Gastrocnemius medialis (tissue), 4 donors: Measurements from ENCODE around the gene OTULIN. TPM values are rescaled to one million over a fixed set of nuclear protein-coding genes. Genes with fewer than 3 reads are reported as not detected.

Experiments
- ATAC-seq, 2 donors: fragments of 150-250 bp; one replicate each; pipeline ENCODE4 v1.9.1; 2016
- DNase-seq, 2 donors: peaks; one replicate each; pipeline ENCODE4 v3.0.0-alpha.2; 2019
- H3K27ac ChIP-seq, 4 donors: fragments of 200-600 bp; sonication (generic); 1 replicate in 1 of 4; 2 replicates in 3 of 4; pipeline ENCODE4 v1.5.1; 2016 to 2018; ENCODE audit warnings: mild to moderate bottlenecking in 2 of 4, moderate library complexity in 1 of 4
- H3K27me3 ChIP-seq, 3 donors: fragments of 200-600 bp; sonication (generic) in 2 of 3; 1 replicate in 1 of 3; 2 replicates in 2 of 3; pipeline versions ENCODE4 v1.5.1 to v1.6.0; 2016 to 2019; ENCODE audit warnings: mild to moderate bottlenecking in 1 of 3, moderate library complexity in 1 of 3
- H3K36me3 ChIP-seq, 2 donors: fragments of 200-600 bp; sonication (generic) in 1 of 2; one replicate each; pipeline ENCODE4 v1.5.1; 2017 to 2018
- H3K4me1 ChIP-seq, 2 donors: fragments of 200-600 bp; sonication (generic) in 1 of 2; one replicate each; pipeline ENCODE4 v1.5.1; 2016 to 2017; ENCODE audit warnings: mild to moderate bottlenecking in 2 of 2
- H3K4me3 ChIP-seq, 4 donors: fragments of 200-600 bp; sonication (generic) in 3 of 4; 1 replicate in 1 of 4; 2 replicates in 3 of 4; pipeline ENCODE4 v1.5.1; 2016 to 2019; ENCODE audit warnings: mild to moderate bottlenecking in 2 of 4
- H3K9me3 ChIP-seq, 3 donors: fragments of 200-600 bp; sonication (generic) in 2 of 3; 1 replicate in 1 of 3; 2 replicates in 2 of 3; pipeline ENCODE4 v1.5.1; 2016 to 2019
- CTCF ChIP-seq, 5 experiments: fragments of 450-650 bp in 3 of 5; fragments of 200-600 bp in 2 of 5; sonication (generic) in 2 of 5; IDR thresholded peaks in 4 of 5; conservative IDR thresholded peaks in 1 of 5; 1 replicate in 4 of 5; 2 replicates in 1 of 5; pipeline ENCODE4 v1.5.1; 2016 to 2019; ENCODE audit warnings: antibody characterized with exemption in 5 of 5, mild to moderate bottlenecking in 3 of 5, moderate library complexity in 3 of 5
- POLR2A ChIP-seq, 2 donors: fragments of 450-650 bp; IDR thresholded peaks; one replicate each; pipeline ENCODE4 v1.6.1; 2017; ENCODE audit warnings: antibody characterized with exemption in 2 of 2, mild to moderate bottlenecking in 2 of 2, moderate library complexity in 2 of 2
- in situ Hi-C, 4 donors: fragments of 200-750 bp; cut with MboI; loops; one replicate each; pipeline versions ENCODE4 v1.15.0 to v1.8.0; 2017; ENCODE audit warnings: low sequenced_read_pairs in 4 of 4
- intact Hi-C: fragments of 100-400 bp; cut with DNase I; formaldehyde crosslinking; loops from one replicate; pipeline ENCODE4 v1.15.1; 2023; ENCODE audit warnings: low total_unique reads
- total RNA-seq, 4 donors: library from RNA; depleted of rRNA; stranded (reverse); fragments of >200 nt; gene quantifications; one replicate each; pipeline versions ENCODE4 v1.1.0 to v1.2.3, GENCODE V29; 2016

Gene OTULIN
- total RNA-seq, 4 donors from 2014 or later, result 15.1 to 28.3 (median 20.2) TPM

DNA sequence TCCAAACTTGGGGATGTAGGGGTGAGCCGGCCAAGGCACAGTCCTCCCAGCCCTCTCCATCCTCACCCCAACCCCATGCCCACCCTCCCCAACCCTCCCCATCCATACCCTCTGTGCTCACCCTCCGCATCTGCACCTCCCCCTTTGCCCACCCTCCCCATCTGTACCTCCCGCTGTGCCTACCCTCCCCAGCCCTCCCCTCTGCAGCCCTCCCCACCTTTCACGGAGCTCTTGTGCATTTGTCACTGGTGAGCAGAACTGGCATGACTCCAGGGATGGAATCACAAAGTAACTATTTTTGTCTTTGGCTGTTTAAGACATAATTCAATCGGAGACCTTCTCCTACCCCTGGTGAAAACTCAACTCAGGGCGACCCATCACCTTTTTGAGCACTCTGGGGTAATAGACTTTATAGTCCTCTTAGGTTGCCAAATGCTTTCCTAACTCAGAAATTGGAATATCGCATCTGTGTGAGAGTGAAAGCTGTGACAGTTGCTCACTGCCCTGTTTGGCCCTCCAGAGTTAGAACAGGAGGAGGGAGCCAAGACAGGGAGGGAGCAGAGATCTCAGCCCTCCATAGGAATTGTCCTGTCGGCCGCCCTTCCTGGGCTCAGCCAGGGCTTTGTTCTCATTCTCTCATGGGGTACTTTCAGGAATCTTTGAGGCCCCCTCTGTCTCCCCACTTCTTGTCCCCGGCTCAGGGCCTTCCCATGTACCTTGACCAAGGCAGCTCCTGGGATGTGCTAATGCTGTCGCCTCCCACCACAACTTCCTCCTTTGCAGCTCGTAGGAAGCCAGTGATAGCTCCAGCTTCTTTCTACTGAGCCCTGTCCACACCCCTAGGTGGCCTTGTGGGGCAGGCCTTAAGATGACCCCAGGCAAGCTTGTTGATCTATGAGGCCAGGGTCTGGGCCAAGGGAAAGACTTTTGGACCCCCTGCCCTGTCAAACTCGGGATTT is 36.2 kb downstream of the OTULIN start:
- TF ChIP-seq CTCF (IDR thresholded peaks at IDR 0.05 in 4 of 5, conservative IDR thresholded peaks at IDR 0.05 in 1 of 5), result no peak
- TF ChIP-seq POLR2A (IDR thresholded peaks at IDR 0.05), result no peak
- DNase-seq (no peak), ATAC-seq (peak in 1 of 2 donors; percentile 18)
- peaks cover 6% of the 10 kb centered on the region in 2 donors for H3K4me1 ChIP-seq
- H3K27ac ChIP-seq, result no peak overlapping the region
- in situ Hi-C loops, result no loop called here
- intact Hi-C loops, result no loop called here
- no peak overlapping the region for H3K4me3 ChIP-seq
- H3K36me3 ChIP-seq, result peaks cover 0 to 19% of the 10 kb centered on the region in 2 donors
- no peaks in the 10 kb centered on the region for H3K27me3 ChIP-seq
- no peaks in the 10 kb centered on the region for H3K9me3 ChIP-seq

DNA sequence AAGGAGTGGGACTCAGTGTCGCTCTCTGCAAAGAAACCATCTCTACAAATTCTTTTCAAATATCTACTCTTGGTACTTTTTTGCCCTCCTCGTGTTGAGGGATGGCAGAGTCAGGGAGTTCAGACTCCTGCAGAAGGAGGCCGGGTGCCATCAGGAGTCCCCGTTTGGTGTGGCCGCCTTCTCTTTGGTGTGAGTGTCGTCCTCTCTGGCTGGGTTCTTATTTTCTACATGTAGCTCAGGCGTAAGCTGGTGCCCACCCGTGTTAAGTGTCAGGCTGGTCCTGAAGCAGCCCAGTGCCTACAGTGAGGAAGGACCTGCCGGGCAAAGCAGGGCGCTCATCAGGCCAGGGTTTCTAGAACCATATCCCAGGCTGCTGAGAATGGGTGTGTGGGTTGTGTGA is 37.0 kb downstream of the OTULIN start:
- in situ Hi-C loops (no loop called here), intact Hi-C loops (no loop called here)
- ATAC-seq (no peak), DNase-seq (no peak)
- Histone ChIP-seq H3K27me3 (no peaks in the 10 kb centered on the region), H3K36me3 (peaks cover 0 to 11% of the 10 kb centered on the region in 2 donors), H3K9me3 (no peaks in the 10 kb centered on the region), H3K4me3 (no peak overlapping the region), H3K27ac (no peak overlapping the region), H3K4me1 (peaks cover 6 to 9% of the 10 kb centered on the region in 2 donors)
- no peak for TF ChIP-seq CTCF (IDR thresholded peaks at IDR 0.05 in 4 of 5, conservative IDR thresholded peaks at IDR 0.05 in 1 of 5)
- no peak for TF ChIP-seq POLR2A (IDR thresholded peaks at IDR 0.05)

- H3K4me1 ChIP-seq, result peaks cover 6 to 13% of the 10 kb centered on the region in 2 donors
- TF ChIP-seq CTCF (IDR thresholded peaks at IDR 0.05 in 4 of 5, conservative IDR thresholded peaks at IDR 0.05 in 1 of 5) (no peak), POLR2A (IDR thresholded peaks at IDR 0.05) (no peak)
- DNase-seq (no peak), ATAC-seq (no peak)
- intact Hi-C loops, result no loop called here
- in situ Hi-C loops, result no loop called here
- H3K27ac ChIP-seq, result no peak overlapping the region
- no peak overlapping the region for H3K4me3 ChIP-seq
- no peaks in the 10 kb centered on the region for H3K27me3 ChIP-seq
- H3K9me3 ChIP-seq, result no peaks in the 10 kb centered on the region
- H3K36me3 ChIP-seq, result peaks cover 0 to 11% of the 10 kb centered on the region in 2 donors
Measured at GRCh38 chr5:14702238-14702839, 37.8 kb downstream of the OTULIN start.

DNA sequence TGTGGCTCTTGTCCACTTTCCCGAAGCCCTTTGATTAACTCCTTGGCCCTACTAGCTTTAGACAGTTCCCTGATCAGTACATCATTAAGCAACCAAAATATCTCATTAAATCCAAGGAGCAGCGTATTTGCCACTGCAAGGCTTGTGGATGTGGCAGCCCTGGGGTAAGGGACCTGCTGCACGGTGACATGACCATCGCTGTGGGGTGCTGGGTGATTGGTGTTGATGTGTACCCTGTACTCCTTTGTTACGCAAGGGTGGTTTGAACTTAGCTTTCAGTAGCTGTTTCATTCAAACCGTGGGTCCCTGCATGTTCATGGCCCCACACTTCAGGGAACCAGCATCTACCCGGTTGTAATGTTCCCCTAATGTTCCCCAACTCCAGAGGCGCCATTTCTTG is 41.0 kb downstream of the OTULIN start:
- in situ Hi-C loops (no loop called here), intact Hi-C loops (no loop called here)
- TF ChIP-seq CTCF (IDR thresholded peaks at IDR 0.05 in 4 of 5, conservative IDR thresholded peaks at IDR 0.05 in 1 of 5) (no peak), POLR2A (IDR thresholded peaks at IDR 0.05) (no peak)
- Histone ChIP-seq H3K27me3 (no peaks in the 10 kb centered on the region), H3K36me3 (peaks cover 0 to 22% of the 10 kb centered on the region in 2 donors), H3K9me3 (no peaks in the 10 kb centered on the region), H3K4me1 (peaks cover 4 to 12% of the 10 kb centered on the region in 2 donors), H3K27ac (peak overlapping the region in 1 of 4 donors; percentile 30), H3K4me3 (no peak overlapping the region)
- ATAC-seq (no peak), DNase-seq (no peak)
